ENCODE results near the gene NDE1.

The NDE1 gene

DNA sequence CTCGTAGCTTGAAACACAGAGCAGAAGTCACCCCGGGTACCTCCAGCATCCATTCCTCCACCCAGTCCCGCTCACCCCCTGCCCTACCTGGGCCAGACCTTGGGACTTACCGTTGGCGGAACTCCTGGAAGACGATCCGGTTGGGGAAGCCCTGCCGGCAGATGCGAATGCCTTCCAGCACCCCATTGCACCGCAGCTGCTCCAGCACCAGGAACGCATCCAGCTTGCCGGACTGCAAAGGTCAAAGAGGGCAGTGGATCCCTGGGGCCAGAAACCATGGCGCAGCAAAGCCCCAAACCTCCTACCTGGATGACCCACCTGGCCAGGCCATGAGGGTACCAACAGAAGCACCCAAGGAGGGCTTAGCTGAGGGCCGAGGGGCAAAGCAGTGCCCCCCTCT is 97.9 kb downstream of the NDE1 start:
- TF ChIP-seq, protein P1, sequence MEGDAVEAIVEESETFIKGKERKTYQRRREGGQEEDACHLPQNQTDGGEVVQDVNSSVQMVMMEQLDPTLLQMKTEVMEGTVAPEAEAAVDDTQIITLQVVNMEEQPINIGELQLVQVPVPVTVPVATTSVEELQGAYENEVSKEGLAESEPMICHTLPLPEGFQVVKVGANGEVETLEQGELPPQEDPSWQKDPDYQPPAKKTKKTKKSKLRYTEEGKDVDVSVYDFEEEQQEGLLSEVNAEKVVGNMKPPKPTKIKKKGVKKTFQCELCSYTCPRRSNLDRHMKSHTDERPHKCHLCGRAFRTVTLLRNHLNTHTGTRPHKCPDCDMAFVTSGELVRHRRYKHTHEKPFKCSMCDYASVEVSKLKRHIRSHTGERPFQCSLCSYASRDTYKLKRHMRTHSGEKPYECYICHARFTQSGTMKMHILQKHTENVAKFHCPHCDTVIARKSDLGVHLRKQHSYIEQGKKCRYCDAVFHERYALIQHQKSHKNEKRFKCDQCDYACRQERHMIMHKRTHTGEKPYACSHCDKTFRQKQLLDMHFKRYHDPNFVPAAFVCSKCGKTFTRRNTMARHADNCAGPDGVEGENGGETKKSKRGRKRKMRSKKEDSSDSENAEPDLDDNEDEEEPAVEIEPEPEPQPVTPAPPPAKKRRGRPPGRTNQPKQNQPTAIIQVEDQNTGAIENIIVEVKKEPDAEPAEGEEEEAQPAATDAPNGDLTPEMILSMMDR (IDR thresholded peaks at IDR 0.05; ENCODE audit: insufficient read depth, low read depth, low read length, missing control alignments) = no peak
- no peak for DNase-seq (ENCODE audit: low read depth)
- H3K4me3 ChIP-seq (ENCODE audit: low read depth, low read length) = no peak overlapping the region

DNA sequence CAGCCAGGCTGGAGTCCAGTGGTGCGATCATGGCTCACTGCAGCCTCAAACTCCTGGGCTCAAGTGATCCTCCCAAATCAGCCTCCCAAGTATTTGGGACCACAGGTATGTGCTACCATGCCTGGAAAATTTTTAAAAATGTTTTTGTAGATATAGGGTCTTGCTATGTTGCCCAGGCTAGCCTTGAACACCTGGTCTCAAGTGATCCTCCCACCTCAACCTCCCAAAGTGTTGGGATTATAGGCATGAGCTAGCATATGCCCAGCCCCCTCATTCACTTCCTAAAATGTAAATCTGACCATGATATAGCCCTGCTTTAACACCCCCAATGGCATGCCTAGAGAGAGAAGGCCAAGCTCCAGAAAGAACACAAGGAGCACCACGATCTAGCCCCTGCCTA is 98.6 kb downstream of the NDE1 start:
- H3K4me3 ChIP-seq (ENCODE audit: low read depth, low read length) = no peak overlapping the region
- DNase-seq (ENCODE audit: low read depth) = no peak
- TF ChIP-seq, protein P1 (IDR thresholded peaks at IDR 0.05; ENCODE audit: insufficient read depth, low read depth, low read length, missing control alignments) = no peak

DNA sequence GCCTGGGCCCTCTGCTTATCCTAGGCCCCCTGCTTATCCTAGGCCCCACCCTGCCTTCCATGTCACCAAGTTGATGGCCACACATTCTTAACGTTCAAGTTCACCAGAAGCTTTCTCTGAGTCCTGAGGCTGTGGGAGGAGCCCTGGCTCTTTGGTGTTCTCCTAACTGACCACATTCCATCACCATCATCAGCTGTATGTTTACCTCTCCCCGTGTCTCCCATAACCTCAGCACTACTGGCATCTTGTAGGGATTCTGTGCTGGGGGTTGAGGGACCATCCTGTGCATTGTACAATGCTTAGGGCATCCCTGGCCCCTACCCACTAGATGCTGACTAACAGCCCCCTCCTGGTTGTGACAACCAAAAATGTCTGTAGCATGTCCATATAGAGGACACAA is 99.3 kb downstream of the NDE1 start:
- TF ChIP-seq, protein P1 (IDR thresholded peaks at IDR 0.05; ENCODE audit: insufficient read depth, low read depth, low read length, missing control alignments) = no peak
- H3K4me3 ChIP-seq (ENCODE audit: low read depth, low read length) = no peak overlapping the region
- DNase-seq (ENCODE audit: low read depth) = no peak

DNA sequence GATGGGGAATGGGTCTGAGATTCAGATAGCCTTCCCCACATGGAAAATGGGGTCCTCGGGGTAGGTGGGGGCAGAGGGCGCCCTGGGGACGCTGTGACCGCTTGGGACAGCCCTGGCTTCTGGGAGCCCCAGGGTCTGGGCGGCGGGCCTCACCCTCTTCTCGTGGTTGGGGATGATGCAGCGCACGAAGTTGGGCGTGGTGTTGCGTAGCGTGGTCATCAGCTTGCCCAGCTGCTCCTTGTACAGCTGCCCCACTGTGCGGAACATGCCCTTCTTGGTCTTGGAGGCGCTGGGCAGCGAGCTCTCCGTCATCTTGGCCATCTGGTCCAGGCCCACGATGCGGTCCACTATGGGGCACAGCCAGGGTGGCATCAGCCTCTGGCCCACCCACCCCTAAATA is 99.9 kb downstream of the NDE1 start:
- no peak overlapping the region for H3K4me3 ChIP-seq (ENCODE audit: low read depth, low read length)
- TF ChIP-seq, protein P1 (IDR thresholded peaks at IDR 0.05; ENCODE audit: insufficient read depth, low read depth, low read length, missing control alignments) = no peak
- no peak for DNase-seq (ENCODE audit: low read depth)

DNA sequence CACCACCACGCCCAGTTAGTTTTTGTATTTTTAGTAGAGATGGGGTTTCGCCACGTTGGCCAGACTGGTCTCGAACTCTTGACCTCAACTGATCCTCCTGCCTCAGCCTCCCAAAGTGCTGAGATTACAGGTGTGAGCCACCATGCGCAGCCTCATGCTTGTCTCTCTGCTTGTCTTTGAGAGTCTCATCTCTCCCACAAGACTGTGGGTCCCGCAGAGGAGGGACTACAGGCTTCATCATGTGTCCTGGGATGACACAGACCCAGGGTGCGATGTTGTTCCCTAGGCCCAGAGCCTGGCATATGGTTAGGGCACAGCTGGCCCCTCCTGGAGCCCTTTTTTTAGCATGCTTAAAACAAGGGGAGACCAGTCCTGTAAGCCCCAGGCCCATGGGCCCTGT is 101.9 kb downstream of the NDE1 start:
- no peak overlapping the region for H3K4me3 ChIP-seq (ENCODE audit: low read depth, low read length)
- TF ChIP-seq, protein P1 (IDR thresholded peaks at IDR 0.05; ENCODE audit: insufficient read depth, low read depth, low read length, missing control alignments) = no peak
- no peak for DNase-seq (ENCODE audit: low read depth)

DNA sequence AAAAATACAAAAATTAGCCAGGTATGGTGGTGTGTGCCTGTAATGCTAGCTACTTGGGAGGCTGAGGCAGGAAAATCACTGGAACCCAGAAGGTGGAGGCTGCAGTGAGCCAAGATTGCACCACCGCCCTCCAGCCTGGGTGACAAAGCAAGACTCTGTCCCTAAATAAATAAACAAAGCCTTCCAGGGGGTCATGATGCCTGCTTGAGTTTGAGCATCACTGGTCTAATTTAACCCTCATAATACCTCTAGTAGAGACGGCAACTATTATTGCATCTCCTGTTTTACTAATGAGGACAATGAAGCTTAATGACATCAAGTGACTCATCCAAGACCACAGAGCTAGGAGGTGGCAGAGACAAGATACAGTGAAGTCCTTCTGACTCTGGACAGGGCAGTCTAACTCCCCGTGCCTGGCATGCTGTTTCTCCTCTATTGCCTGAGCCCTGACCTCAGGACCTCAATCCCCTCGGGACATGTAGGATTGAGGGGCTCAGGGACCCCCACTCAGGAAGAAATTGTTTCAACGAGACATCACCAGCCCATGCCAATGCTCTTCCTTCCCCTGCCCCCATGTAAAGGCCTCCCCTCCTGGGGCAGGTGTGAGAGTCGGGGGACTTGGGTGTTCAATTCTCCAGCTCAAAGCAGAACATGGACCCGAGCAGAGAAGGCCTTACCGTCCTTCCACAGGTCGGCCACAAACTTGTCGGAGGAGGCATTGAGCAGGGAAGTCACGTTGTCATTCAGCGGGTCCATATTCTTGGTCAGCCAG is 102.9 kb downstream of the NDE1 start:
- no peak for DNase-seq (ENCODE audit: low read depth)
- TF ChIP-seq, protein P1 (IDR thresholded peaks at IDR 0.05; ENCODE audit: insufficient read depth, low read depth, low read length, missing control alignments) = no peak

More for the DNA sequence above, 102.9 kb downstream of the NDE1 start:
- H3K4me3 ChIP-seq (ENCODE audit: low read depth, low read length) = no peak overlapping the region

All from GM12865 (cell line).